GM18951 (cell line): ENCODE measurements around the gene EDEM1.
A peak's percentile ranks its signal among the peaks of the same experiment; 100 is the strongest.

Source experiments
- POLR2A ChIP-seq: IDR thresholded peaks from 4 replicates; pipeline ENCODE4 v1.6.1; 2011; ENCODE audit warnings: mild to moderate bottlenecking; ENCODE audit not compliant: insufficient read length, insufficient read depth; ENCODE audit errors: extremely low read depth
- in situ Hi-C: fragments of 300-500 bp; cut with MboI; formaldehyde crosslinking; loops from one replicate; pipeline ENCODE4 v1.12.0; 2022; ENCODE audit warnings: low sequenced_read_pairs, mixed read lengths, inconsistent platforms; ENCODE audit not compliant: unreplicated experiment

Gene EDEM1

DNA sequence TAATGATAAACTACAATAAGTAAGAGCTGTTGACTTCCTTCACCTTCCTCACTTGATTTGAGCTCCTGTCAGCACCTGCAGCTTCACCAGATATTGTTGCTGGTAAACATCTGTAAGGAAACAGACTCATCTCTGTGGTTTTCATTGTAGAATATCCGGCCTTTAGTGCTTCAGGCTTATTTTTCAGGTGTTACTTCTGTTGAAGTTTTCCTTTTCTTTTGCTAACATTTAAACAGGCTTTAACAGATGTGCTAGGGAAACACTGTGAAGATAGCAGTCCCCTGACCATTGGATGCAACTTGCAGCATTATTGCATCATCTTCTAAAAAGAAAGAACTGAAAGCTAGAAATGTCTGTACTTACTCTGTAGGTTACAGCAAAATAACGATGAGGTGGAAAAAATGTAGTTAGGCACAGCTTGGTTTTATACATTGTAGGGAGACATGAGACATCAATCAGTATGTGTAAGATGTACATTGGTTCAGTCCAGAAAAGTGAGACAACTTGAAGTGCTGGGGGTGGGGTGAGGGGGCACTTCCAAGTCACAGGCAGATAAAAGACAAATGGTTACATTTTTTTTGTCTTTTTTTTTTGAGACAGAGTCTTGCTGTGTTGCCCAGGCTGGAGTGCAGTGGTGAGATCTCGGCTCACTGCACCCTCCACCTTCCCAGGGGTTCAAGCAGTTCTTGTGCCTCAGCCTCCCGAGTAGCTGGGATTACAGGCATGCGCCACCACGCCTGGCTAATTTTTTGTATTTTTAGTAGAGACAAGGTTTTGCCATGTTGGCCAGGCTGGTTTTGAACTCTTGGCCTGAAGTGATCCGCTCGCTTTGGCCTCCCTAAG, 10.2 kb downstream of the EDEM1 start:
- in situ Hi-C loops, result no loop called here
- no peak for TF ChIP-seq POLR2A

DNA sequence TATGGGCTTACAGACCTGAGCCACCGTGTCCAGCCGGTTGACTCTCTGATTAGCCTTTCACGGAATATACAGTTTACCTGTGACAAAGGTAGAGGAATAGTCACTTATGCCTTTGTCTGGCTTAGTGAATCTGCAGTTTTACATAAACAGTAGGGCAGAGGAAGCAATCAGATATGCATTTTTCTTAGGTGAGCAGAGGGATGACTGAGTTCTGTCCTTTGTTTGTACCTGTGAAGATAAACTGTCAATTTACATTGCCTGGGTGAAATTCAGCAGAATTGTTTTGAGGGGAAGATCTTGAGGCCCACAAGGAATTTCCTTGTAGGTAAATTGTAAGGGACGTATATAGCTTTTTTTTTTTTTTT, 10.8 kb downstream of the EDEM1 start:
- no peak for TF ChIP-seq POLR2A
- in situ Hi-C loops, result no loop called here

DNA sequence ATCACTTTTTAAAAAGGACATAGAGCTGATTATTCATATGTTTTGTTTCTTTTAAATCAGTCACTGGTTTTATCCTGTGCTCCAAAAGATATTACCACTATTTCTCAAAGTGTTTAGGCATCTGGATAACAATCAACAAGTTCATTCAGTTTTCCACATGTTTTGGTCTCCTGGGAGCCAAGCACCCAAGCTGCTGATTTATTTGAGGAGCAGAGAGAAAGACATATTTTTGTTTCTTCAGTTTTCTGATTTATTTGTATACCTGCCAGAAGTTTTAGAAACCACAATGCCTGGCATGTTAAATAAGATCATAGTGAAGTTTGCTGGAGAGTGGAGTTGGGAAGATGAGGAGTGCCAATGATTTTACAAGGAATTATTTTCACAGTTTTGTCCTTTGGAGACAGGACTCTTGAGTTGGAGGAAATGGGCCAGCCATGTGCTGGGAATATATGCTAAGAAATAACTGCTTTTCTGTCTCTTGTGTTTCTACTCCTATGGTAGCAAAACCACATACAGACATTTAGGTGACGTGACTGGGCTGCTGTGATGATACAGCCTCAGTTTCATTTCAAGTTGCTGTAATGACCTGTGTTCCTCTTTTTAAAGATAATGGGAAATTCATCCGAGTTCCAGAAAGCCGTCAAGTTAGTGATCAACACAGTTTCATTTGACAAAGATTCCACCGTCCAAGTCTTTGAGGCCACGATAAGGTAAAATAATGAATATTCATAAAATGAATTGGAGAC, 11.7 kb downstream of the EDEM1 start:
- TF ChIP-seq POLR2A, result no peak
- in situ Hi-C loops, result no loop called here

DNA sequence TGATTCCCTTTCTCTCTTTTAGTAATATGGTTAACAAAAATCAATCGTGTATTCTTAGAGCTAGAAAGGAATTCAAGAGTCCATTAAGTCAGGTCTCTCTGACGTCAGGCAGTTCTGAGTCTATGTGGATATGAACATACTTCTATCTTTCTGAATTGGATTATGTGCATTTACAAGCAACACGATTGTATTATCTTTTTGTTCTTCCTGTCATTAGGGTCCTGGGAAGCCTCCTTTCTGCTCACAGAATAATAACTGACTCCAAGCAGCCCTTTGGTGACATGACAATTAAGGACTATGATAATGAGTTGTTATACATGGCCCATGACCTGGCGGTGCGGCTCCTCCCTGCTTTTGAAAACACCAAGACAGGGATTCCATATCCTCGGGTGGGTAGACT, 14.0 kb downstream of the EDEM1 start:
- in situ Hi-C loops, result no loop called here
- no peak for TF ChIP-seq POLR2A

DNA sequence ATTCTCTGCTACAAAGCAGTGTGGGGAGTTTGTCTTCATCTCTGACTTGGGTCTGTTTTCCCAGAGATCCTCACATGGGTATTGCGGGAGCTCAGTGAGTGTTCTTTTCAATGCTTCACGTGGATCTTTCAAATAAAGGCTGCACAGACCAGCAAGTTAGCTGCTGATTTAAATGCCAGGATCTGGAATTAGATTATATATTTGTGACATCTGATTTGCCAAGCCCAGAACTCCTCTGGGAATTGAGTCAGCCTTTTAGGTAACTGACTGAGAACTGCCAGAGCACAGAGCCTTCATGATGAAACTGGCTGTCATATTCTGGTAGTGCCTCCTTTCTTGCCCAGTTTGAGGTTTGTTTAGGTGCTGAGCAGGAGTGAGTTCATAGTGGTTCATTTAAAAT, 14.7 kb downstream of the EDEM1 start:
- in situ Hi-C loops, result no loop called here
- TF ChIP-seq POLR2A, result no peak

DNA sequence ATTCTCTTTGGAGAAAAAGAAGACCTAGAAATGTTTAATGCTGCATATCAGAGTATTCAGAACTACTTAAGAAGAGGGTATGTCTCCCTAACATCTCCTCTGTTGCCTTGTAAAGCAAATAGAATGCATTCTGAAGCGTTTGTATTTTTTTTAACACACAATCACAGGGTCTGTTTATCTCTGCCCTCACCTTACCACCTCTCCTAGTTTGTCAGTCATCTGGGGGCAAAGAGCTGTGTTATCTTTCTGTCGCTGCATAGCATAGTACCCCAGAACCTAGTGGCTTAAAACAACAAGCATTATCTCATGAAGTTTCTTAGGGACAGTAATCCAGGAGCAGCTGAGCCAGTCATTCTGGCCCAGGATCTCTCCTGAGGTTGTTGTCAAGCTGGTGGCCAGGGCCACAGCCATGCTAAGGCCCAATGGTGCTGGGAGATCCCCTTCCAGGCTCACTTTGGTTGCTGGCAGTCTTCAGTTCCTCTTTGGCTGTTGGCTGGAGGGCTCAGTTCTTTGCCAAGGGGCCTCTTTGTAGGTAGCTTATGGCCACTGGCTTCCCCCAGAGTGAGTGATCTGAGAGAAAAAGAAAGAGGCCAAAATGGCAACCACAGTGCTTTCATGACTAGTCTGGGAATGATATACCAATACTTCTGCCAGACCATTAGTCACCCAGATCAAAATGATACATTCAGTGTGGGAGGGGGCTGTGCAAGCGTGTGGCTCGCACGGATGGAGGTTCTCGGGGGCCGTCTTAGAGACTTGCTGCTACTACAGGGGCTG, 17.8 kb downstream of the EDEM1 start:
- peak; percentile 34 for TF ChIP-seq POLR2A
- in situ Hi-C loops, result no loop called here

DNA sequence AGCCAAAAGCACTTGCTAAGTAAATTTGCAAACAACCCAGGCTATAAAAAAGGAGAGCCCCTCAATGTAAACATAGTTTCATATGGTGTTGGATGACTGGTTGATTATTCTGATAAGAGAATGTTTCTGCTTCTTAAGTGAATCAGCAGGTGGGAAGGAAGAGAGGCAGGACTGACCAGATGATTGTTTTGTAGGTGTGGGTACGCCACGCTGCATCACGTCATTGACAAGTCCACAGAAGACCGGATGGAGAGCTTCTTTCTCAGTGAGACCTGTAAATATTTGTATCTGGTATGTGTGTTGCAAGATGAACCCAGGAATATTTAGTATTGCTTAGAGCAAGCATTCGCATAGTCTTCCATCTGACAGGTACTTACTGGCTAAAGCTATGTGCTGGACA, 23.4 kb downstream of the EDEM1 start:
- TF ChIP-seq POLR2A, result no peak

DNA sequence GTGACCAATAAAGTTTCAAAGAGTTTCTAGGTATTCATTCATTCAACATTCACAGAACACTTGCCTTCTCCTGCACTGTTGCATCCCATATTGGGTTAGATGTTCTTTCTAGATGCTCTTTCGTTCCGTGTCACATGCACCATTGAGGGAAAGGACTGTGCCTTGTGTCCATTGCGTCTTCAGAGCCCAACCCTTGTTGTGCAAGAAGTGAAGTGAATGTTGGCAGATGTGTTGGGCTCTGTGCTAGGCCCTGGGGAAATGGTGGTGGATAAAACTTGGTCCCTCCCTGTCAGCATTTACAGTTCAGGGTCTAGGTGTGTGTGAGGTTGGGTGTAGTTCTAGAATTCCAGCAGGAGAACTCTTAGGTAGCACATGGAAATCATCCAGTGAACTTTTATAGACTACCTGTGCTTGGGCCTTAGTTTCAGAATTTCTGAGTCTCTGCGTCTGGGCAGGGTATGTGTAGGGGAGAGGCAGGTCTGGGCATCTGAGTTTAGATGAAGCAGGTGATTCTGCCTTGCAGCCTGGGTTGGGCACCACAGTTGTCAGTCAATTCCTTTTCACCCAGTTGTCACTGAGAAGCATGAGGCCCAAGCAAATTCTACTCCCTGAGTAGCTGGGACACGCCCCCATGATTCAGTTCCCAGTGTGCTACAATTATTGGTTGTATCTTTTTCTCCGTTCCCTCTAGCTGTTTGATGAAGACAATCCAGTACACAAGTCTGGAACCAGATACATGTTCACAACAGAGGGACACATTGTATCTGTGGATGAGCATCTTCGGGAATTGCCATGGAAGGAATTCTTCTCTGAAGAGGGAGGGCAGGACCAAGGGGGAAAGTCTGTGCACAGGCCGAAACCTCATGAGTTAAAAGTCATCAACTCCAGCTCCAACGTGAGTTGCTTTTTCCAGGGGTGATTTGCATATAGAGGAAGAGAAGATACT, 25.4 kb downstream of the EDEM1 start:
- no peak for TF ChIP-seq POLR2A
- in situ Hi-C loops, result no loop called here

More for the DNA sequence above, 23.4 kb downstream of the EDEM1 start:
- in situ Hi-C loops, result no loop called here

DNA sequence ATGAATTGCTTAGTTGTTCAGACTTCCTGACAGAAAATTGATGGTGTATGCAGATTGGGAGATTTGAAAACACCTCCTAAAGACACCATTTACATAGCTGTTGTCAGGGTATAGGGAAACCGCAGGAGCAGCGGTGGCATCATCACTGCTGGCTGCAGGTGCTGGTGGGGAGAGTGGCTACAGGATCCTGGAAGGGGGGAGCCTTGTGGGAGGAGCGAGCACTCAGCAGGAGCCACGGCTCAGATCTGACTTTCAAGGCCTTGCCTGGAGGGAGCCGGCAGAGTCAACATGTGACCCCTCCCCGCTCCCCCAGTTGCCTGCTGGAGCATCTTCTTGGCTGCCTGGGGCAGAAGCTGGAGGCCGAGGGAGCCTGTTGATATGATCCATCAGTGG, 26.1 kb downstream of the EDEM1 start:
- TF ChIP-seq POLR2A, result no peak
- in situ Hi-C loops, result no loop called here

DNA sequence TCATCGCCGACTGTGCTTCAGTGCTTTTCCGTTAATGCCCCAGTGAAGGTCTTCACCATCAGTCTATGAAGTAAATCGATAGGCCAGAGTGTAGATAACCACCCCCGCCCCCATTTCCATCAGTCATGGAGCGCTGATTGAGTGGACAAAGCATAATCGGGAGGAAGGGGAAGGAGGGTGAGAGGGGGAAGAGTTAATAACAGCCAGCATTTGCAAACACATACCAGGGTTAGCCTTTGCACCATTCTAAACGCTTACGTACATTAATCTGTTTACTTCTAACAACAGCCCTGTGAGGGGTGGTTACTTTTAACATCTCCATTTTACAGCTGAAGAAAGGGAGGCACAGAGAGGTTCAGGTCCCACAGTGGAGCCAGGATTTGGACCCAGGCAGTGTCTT, 26.8 kb downstream of the EDEM1 start:
- no peak for TF ChIP-seq POLR2A
- in situ Hi-C loops, result no loop called here

DNA sequence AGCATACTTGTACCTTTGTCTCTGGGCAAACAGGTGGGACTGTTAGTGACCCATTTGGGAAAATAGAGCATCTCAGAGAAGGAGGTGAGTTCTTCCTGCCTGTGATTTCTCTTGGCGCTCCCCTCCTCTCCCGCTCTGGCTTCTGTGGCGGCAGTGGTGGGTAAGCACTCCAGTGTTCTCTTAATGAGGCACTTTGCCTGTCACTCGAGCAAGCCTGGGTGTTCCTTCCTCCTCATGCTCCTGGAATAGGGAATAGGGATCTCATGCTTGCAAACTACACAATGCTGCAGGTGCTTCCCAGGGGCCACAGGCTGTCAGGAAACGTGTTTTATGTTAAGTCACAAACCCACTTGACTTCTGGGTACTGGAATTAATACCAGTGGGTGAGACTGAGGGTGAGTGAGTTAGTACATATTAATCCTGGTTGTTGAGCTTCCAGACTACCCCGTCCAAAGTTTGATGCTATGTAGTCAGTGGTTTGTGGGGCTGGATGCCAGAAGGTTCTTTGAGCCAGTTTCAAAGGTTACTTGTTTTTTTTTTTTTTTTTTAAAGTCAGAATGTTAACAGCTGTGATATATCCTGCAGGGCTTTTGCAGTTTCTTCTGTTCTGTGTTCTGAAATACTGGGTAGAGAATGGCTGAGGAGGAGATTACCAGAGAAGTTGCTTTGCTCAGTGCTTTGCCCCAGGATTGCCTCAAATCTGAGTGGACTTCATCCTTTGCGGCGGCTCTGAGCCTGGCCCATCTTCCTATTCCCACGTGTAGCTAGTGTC, 30.5 kb downstream of the EDEM1 start:
- TF ChIP-seq POLR2A, result no peak
- in situ Hi-C loops, result no loop called here

DNA sequence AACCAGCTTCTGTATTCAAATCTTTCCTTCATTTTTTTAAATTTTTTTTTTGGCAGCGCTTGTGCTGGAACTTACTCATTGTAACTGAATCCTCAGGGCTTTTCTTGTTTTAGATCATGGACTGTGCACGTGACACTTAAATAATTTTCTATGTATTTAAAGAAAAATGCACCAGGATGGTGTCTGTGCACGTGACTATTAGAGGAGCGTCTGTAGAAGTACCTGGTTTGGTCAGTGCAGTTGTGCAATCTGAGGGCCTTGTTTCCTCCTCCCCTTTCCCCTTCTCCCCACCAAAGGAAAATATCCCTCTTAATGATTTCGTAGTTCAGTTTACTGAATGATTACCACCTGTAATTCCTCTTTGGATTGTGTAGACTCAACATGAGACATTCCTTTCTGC, 31.3 kb downstream of the EDEM1 start:
- in situ Hi-C loops, result no loop called here
- TF ChIP-seq POLR2A, result no peak
